Prostate gland (tissue), 2 donors: ENCODE measurements around the gene CDKN2AIPNL. TPM values are rescaled to one million over a fixed set of nuclear protein-coding genes. Genes with fewer than 3 reads are reported as not detected.

Source experiments
- DNase-seq: peaks from one replicate; pipeline ENCODE4 v3.0.0-alpha.2; 2019; ENCODE audit warnings: low spot score
- H3K27ac ChIP-seq, 2 donors: fragments of 200-600 bp; sonication (generic); 2 replicates each; pipeline ENCODE4 v1.5.1; 2017 to 2019
- H3K27me3 ChIP-seq: fragments of 200-600 bp; sonication (generic); replicated peaks from 2 replicates; pipeline ENCODE4 v1.5.1; 2019; ENCODE audit not compliant: insufficient read depth
- H3K36me3 ChIP-seq, 2 donors: fragments of 200-600 bp; sonication (generic); 1 replicate in 1 of 2; 2 replicates in 1 of 2; pipeline versions ENCODE4 v1.5.1 to v1.8.1; 2017 to 2019
- H3K4me1 ChIP-seq: fragments of 200-600 bp; sonication (generic); replicated peaks from 2 replicates; pipeline ENCODE4 v1.5.1; 2019
- H3K4me3 ChIP-seq, 2 donors: fragments of 200-600 bp; sonication (generic); 2 replicates each; pipeline ENCODE4 v1.5.1; 2017 to 2019
- H3K9me3 ChIP-seq: fragments of 200-600 bp; sonication (generic); 2 replicates; pipeline ENCODE4 v1.5.1; 2017
- CTCF ChIP-seq, 4 experiments: fragments of 200-600 bp in 2 of 4; fragments of 450-650 bp in 2 of 4; sonication (generic) in 2 of 4; IDR thresholded peaks; 1 replicate in 3 of 4; 2 replicates in 1 of 4; pipeline ENCODE4 v1.5.1; 2016 to 2019; ENCODE audit warnings: antibody characterized with exemption in 4 of 4, mild to moderate bottlenecking in 2 of 4, moderate library complexity in 2 of 4
- POLR2A ChIP-seq: fragments of 450-650 bp; IDR thresholded peaks from one replicate; pipeline ENCODE4 v1.6.1; 2016; ENCODE audit warnings: antibody characterized with exemption, mild to moderate bottlenecking
- POLR2AphosphoS5 ChIP-seq: sonication (generic); formaldehyde crosslinking; IDR thresholded peaks from one replicate; pipeline ENCODE4 v1.6.1; 2017; ENCODE audit warnings: antibody characterized with exemption
- WGBS: methylation state at CpG from one replicate; pipeline ENCODE4 v1.1.5; 2018; 5-methylcytosine and 5-hydroxymethylcytosine counted together
- intact Hi-C: fragments of 100-400 bp; cut with DNase I; formaldehyde crosslinking; loops from one replicate; pipeline ENCODE4 v1.14.2; 2022
- total RNA-seq, 2 donors: library from RNA; depleted of rRNA; stranded (reverse); fragments of >200 nt; gene quantifications; one replicate each; pipeline ENCODE4 v1.1.0, GENCODE V29; 2016

CDKN2AIPNL gene
- total RNA-seq, 2 donors from 2014 or later: 16.8 to 41.3 TPM

- 100% methylated on average over 2 of the region's 2 CpGs for WGBS
- Histone ChIP-seq H3K4me1 (no peaks in the 10 kb centered on the region), H3K4me3 (no peak overlapping the region), H3K27me3 (no peaks in the 10 kb centered on the region), H3K27ac (no peak overlapping the region), H3K36me3 (no peaks in the 10 kb centered on the region), H3K9me3 (no peaks in the 10 kb centered on the region)
- intact Hi-C loops: no loop called here
- no peak for DNase-seq
- TF ChIP-seq POLR2A (no peak), POLR2AphosphoS5 (no peak), CTCF (IDR thresholded peaks at IDR 0.05) (no peak)
Observed at GRCh38 chr5:134420343-134420742, 8.7 kb upstream of the CDKN2AIPNL start.

GRCh38 chr5:134418958-134419357, 7.3 kb upstream of the CDKN2AIPNL start:
- Histone ChIP-seq H3K4me1 (no peaks in the 10 kb centered on the region), H3K36me3 (no peaks in the 10 kb centered on the region), H3K4me3 (no peak overlapping the region), H3K27me3 (no peaks in the 10 kb centered on the region), H3K9me3 (no peaks in the 10 kb centered on the region), H3K27ac (no peak overlapping the region)
- no peak for DNase-seq
- TF ChIP-seq POLR2AphosphoS5 (no peak), CTCF (IDR thresholded peaks at IDR 0.05) (no peak), POLR2A (no peak)
- intact Hi-C loops: loop anchor here (10.0 kb wide), 1 partner anchor 46 kb away; no protein-coding TSS in a partner anchor
- 94% methylated on average over 3 of the region's 3 CpGs for WGBS

- Histone ChIP-seq H3K36me3 (no peaks in the 10 kb centered on the region), H3K4me1 (no peaks in the 10 kb centered on the region), H3K9me3 (no peaks in the 10 kb centered on the region), H3K27ac (no peak overlapping the region), H3K27me3 (no peaks in the 10 kb centered on the region), H3K4me3 (no peak overlapping the region)
- no peak for TF ChIP-seq POLR2A
- TF ChIP-seq POLR2AphosphoS5: no peak
- no peak for TF ChIP-seq CTCF (IDR thresholded peaks at IDR 0.05)
- intact Hi-C loops: loop anchor here (10.0 kb wide), 1 partner anchor 47 kb away; no protein-coding TSS in a partner anchor
- DNase-seq: no peak
Observed at GRCh38 chr5:134417707-134418106, 6.0 kb upstream of the CDKN2AIPNL start.

GRCh38 chr5:134413046-134413445, 1.4 kb upstream of the CDKN2AIPNL start:
- intact Hi-C loops: loop anchor here (2.0 to 10.0 kb wide), 3 partner anchors 26 to 164 kb away; no protein-coding TSS in a partner anchor
- H3K9me3 ChIP-seq: no peaks in the 10 kb centered on the region
- no peak overlapping the region for H3K27ac ChIP-seq
- no peak overlapping the region for H3K4me3 ChIP-seq
- no peak for TF ChIP-seq POLR2AphosphoS5
- no peak for TF ChIP-seq CTCF (IDR thresholded peaks at IDR 0.05)
- no peak for TF ChIP-seq POLR2A
- no peaks in the 10 kb centered on the region for H3K36me3 ChIP-seq
- WGBS: 80% methylated on average over 2 of the region's 2 CpGs
- H3K4me1 ChIP-seq: peaks cover 11% of the 10 kb centered on the region
- no peaks in the 10 kb centered on the region for H3K27me3 ChIP-seq
- no peak for DNase-seq

- Histone ChIP-seq H3K27ac (peak overlapping the region; percentile 66 to 67), H3K36me3 (no peaks in the 10 kb centered on the region), H3K4me3 (peak overlapping the region; percentile 65 to 81), H3K27me3 (no peaks in the 10 kb centered on the region), H3K4me1 (peaks cover 11% of the 10 kb centered on the region), H3K9me3 (no peaks in the 10 kb centered on the region)
- no peak for TF ChIP-seq POLR2A
- TF ChIP-seq CTCF (IDR thresholded peaks at IDR 0.05): no peak
- TF ChIP-seq POLR2AphosphoS5: no peak
- no peak for DNase-seq
- intact Hi-C loops: loop anchor here (1.0 to 10.0 kb wide), 3 partner anchors 54 to 166 kb away; no protein-coding TSS in a partner anchor
- WGBS: 7% methylated on average over 9 of the region's 9 CpGs
Observed at GRCh38 chr5:134411228-134411545, 494 bp downstream of the CDKN2AIPNL start.
